CD4-positive, alpha-beta T cell treated with Interleukin-15 for 1 hour (primary cell): ENCODE measurements around the gene OSBPL5.

Experiments
- DNase-seq: peaks from one replicate; pipeline ENCODE4 v3.0.0-alpha.2; 2020

Gene OSBPL5

GRCh38 chr11:3162410-3163240 is 2.5 kb downstream of the OSBPL5 start:
- DNase-seq, result no peak

GRCh38 chr11:3161720-3162409 is 3.2 kb downstream of the OSBPL5 start:
- DNase-seq, result no peak

GRCh38 chr11:3161309-3161708 is 3.8 kb downstream of the OSBPL5 start:
- no peak for DNase-seq

GRCh38 chr11:3160252-3161031 is 4.7 kb downstream of the OSBPL5 start:
- DNase-seq, result no peak

- no peak for DNase-seq
Observed at GRCh38 chr11:3159296-3160190, 5.6 kb downstream of the OSBPL5 start.

GRCh38 chr11:3158821-3159220 is 6.3 kb downstream of the OSBPL5 start:
- no peak for DNase-seq

- no peak for DNase-seq
Observed at GRCh38 chr11:3158131-3158591, 6.9 kb downstream of the OSBPL5 start.

- DNase-seq, result no peak
Observed at GRCh38 chr11:3157381-3158130, 7.6 kb downstream of the OSBPL5 start.

- no peak for DNase-seq
Observed at GRCh38 chr11:3156661-3157311, 8.3 kb downstream of the OSBPL5 start.

- no peak for DNase-seq
Observed at GRCh38 chr11:3156282-3156660, 8.8 kb downstream of the OSBPL5 start.

GRCh38 chr11:3155691-3156258 is 9.3 kb downstream of the OSBPL5 start:
- no peak for DNase-seq

GRCh38 chr11:3155216-3155615 is 9.9 kb downstream of the OSBPL5 start:
- DNase-seq, result no peak

GRCh38 chr11:3154001-3154599 is 11.0 kb downstream of the OSBPL5 start:
- peak; percentile 61 for DNase-seq

GRCh38 chr11:3153291-3153861 is 11.7 kb downstream of the OSBPL5 start:
- DNase-seq, result no peak

GRCh38 chr11:3152471-3153110 is 12.5 kb downstream of the OSBPL5 start:
- DNase-seq, result no peak

GRCh38 chr11:3150726-3151125 is 14.4 kb downstream of the OSBPL5 start:
- no peak for DNase-seq

GRCh38 chr11:3149852-3150188 is 15.3 kb downstream of the OSBPL5 start:
- no peak for DNase-seq

GRCh38 chr11:3148990-3149851 is 15.9 kb downstream of the OSBPL5 start:
- DNase-seq, result no peak
